Upper lobe of left lung (tissue), 4 donors: ENCODE results near the gene COA7.

Experiments used
- CTCF ChIP-seq, 6 experiments: fragments of 450-650 bp in 4 of 6; fragments of 200-600 bp in 2 of 6; sonication (generic) in 2 of 6; IDR thresholded peaks; one replicate each; pipeline ENCODE4 v1.5.1; 2016 to 2019; ENCODE audit warnings: antibody characterized with exemption in 6 of 6
- POLR2A ChIP-seq, 4 donors: fragments of 450-650 bp; IDR thresholded peaks; one replicate each; pipeline ENCODE4 v1.5.1; 2016 to 2017; ENCODE audit warnings: antibody characterized with exemption in 4 of 4, mild to moderate bottlenecking in 2 of 4
- POLR2AphosphoS5 ChIP-seq, 2 donors: sonication (generic); formaldehyde crosslinking; IDR thresholded peaks; one replicate each; pipeline ENCODE4 v1.5.1; 2017; ENCODE audit warnings: antibody characterized with exemption in 2 of 2

GRCh38 chr1:52641307-52641706, 56.8 kb downstream of the COA7 start:
- no peak for TF ChIP-seq CTCF (IDR thresholded peaks at IDR 0.05)
- no peak for TF ChIP-seq POLR2A (IDR thresholded peaks at IDR 0.05)
- TF ChIP-seq POLR2AphosphoS5 (IDR thresholded peaks at IDR 0.05) = no peak
